NCI-H524 (cell line): Measurements from ENCODE around the gene PLA2G12A.

Source experiments
- DNase-seq, 2 experiments: peaks; one replicate each; lab custom pipeline; 2025; lab: John Stamatoyannopoulos, UW

Gene PLA2G12A

DNA sequence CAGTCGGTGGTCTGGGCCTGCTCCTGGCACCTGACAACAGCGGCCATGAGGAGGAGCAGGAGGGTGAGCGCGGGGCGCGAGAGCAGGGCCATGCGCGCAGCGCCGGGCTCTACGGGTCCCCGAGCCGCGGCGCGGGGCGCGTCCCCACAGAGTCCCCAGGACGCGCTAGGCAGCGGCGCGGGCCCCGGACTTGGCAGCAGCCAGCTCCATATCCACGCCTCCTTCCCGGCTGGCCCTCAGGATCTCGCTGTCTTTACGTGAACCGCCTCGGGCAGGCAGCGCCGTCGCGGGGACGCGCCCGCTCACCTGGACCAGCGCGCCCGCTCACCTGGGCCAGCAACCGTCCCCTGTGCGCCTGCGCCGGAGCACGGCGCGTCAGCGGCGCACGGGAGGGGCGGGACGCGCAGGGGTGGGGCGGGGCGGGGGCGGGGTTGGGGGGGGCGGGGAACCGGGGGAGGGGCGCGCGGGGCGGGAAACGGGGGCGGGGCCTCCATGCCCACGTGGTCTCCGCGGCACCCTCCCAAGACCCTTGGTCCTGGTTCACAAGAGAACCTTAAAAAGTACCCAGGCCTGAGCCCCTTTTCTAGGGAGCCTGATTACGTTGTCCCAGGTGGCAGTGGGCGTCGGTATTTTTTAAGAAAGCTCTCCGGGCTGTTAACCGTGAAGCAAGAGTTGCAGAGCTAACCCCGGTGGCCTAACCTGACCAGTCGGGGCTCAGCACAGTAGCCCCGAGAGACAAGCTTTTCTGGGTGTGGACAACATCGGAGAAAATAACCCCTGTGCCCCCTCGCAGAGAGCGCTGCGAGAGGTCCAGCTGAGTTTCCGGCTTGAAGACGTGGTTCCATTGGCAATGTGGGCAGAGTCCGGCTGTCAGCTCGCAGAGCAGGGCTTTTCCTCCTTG is at the start of gene PLA2G12A:
Gene PLA2G12A, minus strand, starts transcription at position 353 of the 901 bp plus-strand sequence. Its CDS starts 261 bp downstream, at position 92.
- peak; percentile 44 to 61 for DNase-seq

DNA sequence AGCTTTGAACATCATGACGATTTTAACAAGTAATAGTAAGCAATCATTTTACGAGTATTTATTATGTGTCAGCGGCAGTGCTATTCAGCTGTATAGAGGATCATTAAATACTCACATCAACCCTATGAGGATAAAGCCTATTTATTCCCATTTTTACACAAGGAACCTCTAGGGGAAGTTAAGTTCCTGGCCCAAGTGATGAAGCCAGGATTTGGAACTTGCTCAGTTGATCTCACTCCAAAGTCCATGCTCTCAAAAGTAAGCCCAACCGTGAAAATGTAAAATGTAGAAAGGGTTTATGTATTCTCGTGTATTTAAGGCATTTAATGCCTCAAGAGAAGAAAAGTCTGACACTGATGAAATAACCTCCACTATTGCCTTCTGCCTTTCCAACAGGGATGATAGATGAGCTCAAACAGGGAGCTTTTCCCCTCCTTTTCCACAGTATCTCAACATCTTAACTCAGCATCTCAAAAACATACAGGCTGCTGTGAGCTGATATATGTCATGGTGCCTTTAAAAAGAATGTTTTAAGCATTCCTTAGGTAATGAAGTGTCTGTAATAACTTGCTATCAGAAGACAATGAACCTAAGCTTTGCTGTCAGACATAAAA is 35.0 kb upstream of the PLA2G12A start:
- no peak for DNase-seq

DNA sequence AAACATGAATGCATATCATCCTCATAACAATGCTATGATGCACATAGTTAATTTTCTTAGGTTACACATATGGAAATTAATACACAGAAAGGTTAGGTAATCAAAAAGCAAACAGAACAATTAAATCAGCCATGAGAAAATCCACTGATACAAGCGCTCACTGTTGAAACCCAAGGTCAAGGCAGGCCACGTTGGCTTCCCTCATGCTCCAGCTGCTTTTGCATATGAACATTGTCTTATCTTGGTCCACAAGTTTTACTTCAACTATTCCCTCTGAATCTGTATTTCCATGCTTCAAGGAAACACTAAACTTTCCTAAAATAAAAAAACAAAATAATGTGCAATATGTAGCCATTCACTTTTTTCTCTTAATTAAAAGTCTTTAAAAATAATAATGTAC is 34.5 kb upstream of the PLA2G12A start:
- DNase-seq = no peak

DNA sequence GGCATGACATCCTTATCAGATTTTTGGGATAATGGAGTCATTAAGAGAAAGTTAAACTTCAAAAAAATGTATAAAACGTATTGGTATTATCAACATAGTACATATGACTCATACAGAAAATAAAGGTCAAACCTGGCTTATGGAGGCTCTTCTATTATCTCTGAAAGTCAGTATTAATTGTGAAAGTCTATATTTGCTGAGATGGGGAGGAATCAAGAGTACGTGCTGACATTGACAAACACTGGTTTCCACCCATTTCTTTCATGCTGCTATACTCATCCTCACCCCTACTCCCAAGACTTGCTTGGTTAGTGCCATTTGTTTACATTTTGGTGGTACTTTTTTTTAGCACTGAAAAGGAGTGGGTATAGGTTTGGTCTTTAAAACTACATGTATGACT is 30.8 kb upstream of the PLA2G12A start:
- DNase-seq = no peak

DNA sequence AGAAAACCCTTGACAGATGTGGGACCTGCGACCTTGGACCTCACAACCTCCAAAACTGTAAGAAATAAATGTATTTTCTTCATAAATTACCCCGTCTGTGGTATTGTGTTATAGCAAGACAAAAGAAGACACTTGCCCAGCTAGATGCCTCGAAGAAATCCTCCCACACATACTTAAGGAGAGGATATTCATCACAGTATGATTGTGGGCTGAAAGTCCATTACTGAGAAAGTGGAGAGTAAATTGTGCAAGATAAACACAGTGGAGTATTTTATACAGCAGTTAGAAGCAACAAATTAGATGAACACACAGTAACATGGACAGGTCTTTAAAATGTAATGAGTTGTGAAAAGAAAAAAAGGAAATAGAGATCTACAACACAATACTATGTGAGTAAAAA is 25.8 kb upstream of the PLA2G12A start:
- no peak for DNase-seq

DNA sequence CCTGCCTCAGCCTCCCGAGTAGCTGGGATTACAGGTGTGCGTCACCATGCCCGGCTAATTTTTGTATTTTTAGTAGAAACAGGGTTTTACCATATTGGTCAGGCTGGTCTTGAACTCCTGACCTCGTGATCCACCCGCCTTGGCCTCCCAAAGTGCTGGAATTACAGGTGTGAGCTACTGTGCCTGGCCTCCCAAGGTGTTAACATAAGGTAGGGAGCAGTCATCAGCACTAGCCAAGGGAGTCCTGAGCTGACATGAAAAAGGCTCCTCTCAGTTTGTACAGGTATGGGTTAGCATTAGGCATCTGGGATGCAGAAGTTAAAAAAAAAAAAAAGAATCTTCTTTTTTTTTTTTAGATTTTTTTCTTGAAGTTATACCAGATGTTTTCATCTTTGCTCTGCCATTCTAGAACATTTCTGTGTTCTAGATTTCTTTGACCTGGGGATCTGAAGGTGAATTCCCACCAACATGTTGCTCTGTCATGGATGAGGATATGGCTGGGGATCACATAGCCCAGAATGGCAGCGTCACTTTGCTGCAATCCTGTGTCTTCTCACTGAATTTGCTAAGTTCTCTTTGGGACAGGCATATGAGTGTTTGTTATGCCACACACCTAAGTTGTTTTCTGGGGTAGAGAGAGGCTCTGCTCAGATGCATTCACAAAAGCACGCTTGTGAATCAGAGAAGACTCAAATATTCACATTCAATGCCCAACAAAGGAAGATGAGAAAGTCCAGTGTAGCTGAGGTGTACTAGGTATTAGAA is 24.4 kb upstream of the PLA2G12A start:
- DNase-seq = no peak

DNA sequence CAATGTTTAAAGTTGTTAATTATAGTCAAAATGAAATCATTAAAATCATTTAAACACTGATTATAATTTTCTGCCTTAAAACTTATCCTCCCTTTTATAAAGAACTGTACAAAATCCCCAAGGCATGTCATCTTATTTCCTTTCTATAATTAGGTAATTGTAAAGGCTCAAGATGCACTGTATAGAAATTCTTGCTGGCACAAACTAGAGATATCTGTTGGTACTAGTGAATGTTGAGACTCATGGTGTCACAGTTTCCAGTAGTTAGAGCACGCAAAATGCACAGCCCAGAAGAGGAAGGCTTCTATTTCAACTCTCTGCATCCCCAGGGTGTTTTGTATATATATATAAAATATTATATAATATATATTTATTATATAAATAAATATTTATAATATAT is 22.7 kb upstream of the PLA2G12A start:
- DNase-seq = no peak

DNA sequence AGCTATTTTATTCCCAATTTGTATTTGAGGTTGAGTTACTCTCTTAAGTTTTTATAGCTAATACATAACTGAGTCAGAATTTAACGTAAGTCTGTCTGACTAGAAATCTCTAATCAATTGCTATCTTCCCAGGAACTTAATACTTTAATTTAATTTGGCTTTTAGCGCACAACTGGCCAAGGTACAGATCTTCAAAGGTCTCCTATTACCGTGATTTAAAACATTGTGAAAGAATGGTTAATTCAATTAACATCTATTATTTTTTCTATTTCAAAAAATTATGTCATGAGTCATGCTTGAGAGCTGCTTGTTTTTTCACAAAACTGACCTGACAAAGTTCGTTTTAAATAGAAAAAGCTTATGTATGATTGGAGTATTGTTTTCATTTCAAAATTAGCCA is 22.0 kb upstream of the PLA2G12A start:
- no peak for DNase-seq

DNA sequence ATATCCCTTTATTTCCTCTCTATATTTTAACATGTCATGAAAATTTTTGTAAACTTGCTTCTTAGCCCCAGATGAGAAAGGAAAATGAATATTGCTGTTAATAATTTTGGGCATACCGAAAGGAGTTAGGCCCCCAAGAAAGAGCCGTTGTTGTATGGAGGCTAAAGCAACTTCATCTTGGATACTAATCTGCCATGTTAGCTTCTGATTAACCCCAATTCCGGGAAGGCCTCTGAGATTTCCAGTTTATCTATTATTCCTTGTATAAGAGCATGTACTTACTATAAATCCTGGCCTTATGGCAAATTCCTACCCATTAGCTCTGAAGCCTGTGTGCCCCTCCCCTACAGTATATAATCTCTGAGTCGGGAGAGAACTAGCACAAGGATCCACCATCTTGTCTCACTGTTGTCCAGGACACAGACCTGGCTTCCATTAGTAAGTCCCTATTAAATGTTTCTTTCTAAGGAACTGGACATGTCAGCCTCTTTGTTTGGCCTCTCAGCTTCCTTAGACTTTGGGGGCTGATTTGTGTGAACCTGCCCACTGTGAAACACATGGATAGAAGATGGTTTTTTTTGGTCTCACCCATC is 20.9 kb upstream of the PLA2G12A start:
- no peak for DNase-seq

DNA sequence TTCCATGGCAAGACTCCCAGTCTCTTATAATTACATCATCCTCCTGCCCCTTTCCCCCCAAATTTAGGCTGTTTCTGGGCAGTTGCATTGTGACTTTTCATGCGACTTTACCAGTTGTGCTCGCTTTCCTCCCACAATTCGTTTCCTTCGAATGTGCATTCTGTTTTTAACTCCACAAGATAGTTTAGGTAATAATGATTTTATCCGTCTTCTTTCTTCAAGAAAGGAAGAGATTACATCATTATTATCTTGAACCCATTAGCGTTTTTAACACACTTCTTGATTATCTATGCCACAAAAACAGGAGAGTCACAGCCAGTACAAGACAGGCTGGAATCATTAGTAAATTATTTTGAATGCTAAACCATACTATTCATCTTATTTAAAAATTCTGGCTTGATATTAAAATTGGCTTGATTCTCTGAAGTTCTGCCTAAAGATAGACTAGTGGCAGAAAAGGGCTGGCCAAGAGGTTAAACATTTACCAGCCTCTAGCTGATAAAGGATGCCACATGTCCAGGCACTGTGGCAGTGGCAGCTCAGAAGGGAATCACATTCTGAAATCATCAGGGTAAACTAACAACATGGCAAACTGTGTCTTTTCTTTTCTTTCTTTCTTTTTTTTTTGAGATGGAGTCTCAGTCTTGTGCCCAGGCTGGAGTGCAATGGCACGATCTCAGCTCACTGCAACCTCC is 19.7 kb upstream of the PLA2G12A start:
- DNase-seq = no peak

DNA sequence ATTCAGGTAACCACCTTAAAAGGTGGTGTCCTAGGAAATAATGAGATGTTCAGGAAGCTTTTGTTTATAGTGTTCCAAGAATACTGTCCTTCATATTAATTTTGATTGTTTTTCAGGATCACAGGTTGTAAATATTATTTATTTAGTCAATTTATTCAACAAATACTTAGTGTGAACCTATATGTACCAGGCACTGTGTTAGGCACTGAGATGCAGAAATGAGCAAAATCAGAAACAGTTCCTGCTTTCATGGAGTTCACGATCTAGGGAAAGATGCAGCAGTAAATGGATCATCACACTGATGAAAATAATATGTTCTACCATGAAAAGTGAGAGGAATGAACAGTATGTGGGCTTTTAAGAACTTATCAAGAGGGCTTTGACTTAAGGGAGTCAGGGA is 18.2 kb upstream of the PLA2G12A start:
- no peak for DNase-seq

DNA sequence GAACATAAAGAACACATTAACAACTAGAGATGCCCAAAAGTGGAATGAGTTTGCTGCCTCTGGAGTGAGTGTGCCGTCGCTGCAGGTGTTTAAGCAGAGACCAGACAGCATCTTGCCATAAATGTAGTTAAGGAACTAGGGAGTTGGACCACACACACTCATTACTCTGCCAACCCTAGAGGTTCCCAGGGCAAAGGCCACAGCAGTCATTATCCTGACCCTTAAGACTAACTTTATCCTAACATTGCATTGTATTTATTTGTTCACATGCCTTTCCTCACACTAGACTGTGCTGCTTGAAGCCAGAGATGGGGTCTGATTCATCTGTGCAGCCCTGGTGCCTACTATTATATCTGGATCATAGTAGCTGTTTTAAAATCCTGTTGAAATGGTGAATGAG is 16.9 kb upstream of the PLA2G12A start:
- DNase-seq = no peak

DNA sequence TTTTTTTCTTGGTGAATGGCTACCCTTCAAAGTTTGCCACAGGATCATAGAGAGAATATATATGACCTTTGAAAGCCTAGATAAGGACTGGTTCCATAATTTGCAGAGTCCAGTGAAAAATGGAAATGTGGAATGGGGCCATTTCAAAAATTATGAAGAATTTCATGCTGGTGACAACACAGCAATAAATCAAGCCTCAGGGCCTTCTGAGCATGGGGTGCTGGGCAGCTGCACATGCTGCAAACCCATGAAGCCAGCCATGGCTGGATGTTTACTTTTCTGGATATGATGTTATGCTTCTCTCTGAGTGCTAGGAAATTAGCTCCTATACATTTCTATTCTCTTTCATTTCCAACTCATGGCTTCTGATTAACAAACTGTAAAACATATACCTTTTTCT is 16.0 kb upstream of the PLA2G12A start:
- no peak for DNase-seq

DNA sequence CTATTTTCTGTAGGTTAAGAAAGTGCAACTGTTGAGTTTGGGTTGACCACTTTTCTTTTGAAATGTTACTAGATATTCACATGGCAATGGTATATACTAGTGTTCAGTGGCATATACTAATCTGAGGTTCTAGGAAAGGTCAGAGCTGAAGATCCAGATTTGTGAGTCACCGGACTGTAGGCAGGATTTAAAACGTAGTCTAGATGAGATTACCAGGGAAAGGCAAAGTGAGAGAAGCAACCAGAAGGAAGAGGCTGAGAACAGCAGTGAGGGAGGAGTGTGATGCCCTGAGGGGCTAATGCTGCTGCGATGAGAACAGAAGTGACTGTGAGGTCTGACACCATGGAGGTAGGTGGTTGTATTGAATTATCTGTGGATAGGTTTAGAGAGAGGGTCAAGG is 9.7 kb upstream of the PLA2G12A start:
- DNase-seq = no peak

DNA sequence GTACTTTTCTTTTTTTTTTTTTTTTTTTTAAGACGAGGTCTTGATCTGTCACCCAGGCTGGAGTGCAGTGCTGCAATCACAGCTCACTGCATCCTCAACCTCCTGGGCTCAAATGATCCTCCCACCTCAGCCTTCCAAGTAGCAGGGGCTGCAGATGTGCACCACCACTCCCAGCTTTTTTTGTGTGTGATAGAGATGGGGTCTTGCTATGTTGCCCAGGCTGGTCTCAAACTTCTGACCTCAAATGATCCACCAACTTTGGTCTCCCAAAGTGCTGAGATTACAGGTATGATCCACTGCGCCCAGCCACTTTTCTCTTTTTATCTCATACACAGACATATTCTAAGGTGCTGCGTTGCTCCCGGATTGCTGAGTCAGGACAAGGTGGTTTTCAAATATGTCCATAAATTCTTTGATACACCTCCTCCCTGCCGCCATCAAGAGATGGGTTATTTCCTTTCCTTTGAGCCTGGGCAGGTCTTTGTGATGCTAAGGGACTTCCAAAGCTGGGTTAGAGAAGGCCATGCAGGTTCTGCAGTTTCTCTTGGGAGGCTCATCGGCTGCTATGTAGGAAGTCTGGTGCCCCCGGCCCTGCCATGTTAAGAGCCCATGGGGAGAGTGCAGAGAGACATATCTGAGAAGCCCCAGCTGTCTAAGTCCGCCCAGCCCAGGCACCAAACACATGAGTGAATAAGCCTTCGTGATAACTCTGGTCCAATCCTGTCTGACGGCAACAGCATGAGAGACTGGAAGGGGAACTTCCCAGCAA is 8.4 kb upstream of the PLA2G12A start:
- DNase-seq = no peak

DNA sequence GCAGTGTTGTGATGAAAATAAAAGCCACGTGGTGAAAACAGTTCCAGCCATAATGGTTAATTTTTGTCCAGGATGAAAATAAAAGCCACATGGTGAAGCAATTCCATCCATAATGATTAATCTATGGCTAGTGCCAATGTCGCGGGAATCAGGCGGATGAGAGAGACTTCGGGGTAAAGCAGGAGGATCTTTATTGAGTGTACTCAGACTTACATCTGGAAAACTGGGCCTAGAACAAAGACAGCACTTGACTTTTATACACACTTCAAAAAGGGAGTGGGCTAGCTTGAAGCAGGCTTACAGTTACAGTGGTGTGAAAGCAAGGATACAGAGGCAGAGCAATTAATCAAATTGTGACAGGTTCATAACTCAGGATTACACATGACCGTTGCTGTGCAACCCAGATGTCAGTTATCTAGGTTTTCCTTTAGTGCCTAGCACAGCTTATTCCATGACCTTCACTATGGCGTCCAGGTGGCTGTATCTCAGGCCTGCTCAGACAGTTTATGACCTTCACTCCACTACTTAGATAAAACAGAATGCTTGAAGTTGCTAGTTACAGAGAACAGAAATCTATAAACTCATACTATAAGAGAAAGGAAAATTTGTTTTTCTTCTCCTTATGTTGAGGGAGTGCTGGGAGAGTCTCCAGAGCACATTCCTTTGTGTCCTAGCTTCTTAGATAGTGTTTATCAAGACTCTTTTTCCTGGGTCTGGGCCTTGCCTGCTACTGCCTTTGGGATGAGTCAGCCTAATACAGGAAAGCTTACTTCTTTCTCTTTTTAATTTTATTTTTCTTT is 5.9 kb upstream of the PLA2G12A start:
- DNase-seq = peak; percentile 9 to 42

DNA sequence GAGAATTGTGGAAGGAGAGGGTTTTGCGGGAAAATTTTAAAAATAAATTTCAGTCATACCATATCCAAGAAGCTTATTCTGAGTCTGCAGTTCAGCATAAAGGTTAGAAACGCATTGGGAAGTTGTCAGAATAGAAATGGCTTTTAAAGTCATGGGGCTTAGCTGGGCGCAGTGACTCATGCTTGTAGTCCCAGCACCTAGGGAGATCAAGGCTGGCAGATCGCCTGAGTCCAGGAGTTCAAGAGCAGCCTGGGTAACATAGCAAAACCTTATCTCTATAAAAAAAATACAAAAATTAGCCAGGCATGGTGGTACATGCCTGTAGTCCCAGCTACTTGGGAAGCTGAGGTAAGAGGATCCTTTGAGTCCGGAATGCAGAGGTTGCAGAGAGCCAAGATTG is 3.9 kb upstream of the PLA2G12A start:
- no peak for DNase-seq

DNA sequence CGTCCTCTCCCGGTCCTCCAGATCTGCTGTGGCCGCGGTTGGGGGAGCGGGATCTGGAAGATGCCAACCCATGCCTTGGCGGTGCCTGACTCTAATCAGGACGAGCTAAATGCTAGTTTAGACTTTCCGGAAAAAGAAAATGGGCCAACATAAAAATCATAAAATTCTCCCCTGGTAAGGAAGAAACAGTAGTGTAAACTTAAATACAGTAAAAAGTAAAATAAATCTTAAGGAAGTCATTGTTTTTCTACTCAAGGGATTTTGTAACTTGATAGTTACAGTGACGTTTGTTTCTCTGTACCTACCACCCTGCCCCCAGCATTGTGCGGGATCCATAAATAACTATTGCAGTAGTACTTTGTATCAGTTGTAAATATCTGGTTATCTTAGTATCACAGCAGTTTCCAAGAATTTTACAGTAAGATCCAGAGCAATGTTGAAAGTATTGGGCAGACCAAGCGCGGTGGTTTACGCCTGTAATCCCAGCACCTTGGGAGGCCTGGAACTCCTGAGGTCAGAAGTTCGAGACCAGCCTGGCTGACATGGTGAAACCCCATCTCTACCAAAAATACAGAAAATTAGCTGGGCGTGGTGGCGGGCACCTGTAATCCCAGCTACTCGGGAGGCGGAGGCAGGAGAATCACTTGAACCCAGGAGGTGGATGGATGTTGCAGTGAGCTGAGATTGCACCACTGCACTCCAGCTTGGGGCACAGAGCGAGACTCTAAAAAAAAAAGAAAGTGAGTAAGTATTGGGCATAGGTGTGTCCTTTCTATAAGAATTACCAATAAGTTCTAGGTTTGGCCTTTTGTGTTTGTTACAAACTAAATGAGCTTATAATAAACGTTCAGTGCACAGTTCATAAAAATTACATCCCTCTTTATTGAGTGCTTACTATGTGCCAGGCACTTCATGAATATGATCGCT is 1.0 kb upstream of the PLA2G12A start:
- no peak for DNase-seq

DNA sequence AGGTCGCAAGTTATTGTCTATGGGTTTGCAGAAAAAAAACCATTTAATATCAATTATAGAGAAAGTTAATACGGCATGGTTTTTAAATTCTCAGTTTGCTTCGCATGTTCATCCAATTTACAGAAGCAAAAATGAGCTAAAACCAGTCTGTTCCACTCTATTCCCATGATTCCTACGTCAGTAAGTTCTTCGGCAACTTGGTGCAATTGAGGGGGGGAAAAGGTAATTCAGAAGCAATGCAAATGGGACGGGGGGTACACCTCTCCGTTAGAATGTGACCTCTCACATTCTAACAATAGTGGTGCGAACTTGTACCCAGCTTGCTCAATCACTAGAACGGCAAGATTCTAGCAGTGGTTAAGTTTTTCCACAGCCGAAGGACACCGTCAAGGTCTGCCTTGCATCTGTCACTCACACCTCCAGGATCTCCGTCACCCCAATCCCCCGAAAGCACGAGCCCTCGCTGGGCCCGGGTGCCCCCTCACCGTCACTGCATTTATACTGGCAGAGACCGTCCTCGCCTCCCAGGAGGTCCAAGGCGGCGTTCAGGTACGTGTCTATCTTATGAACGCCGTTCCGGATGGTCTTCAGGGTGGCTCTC is 653 bp downstream of the PLA2G12A start:
- no peak for DNase-seq
